Measurements from ENCODE around the gene IL17F.

Gene IL17F

GRCh38 chr6:52187098-52187497 is 57.2 kb downstream of the IL17F start:
- no peak for DNase-seq

Measured in activated naive CD4-positive, alpha-beta T cell (primary cell).